A673 (cell line): Measurements from ENCODE around the gene ZSWIM3. TPM values are rescaled to one million over a fixed set of nuclear protein-coding genes. Genes with fewer than 3 reads are reported as not detected.

ENCODE experiments used
- BruUV-seq: library from RNA; stranded (reverse); fragments of 400-500 nt; replicated peaks from 2 replicates; lab custom pipeline; 2021; lab: Mats Ljungman, UMichigan
- CTCF ChIA-PET: fragments of 300-600 bp; sonication (Branson Sonifier 250); formaldehyde crosslinking; loops from one replicate; lab custom pipeline; 2022; ENCODE audit warnings: antibody characterized with exemption; lab: Charles Lee
- POLR2A ChIA-PET: fragments of 300-600 bp; sonication (Branson Sonifier 250); formaldehyde crosslinking; loops from one replicate; lab custom pipeline; 2022; ENCODE audit warnings: antibody characterized with exemption; ENCODE audit not compliant: low non-redundant PET; lab: Charles Lee
- DNase-seq: peaks from one replicate; pipeline ENCODE4 v3.0.0-alpha.2; 2015; ENCODE audit warnings: low spot score
- H3K27ac ChIP-seq: fragments of 200-600 bp; sonication (generic); 2 replicates; pipeline ENCODE4 v1.5.1; 2016; ENCODE audit warnings: mixed run types, low read depth, mild to moderate bottlenecking, mixed read lengths, antibody characterized with exemption, low read length; ENCODE audit not compliant: poor library complexity, severe bottlenecking
- H3K27me3 ChIP-seq: fragments of 200-600 bp; sonication (generic); replicated peaks from 2 replicates; pipeline ENCODE4 v1.6.1; 2017; ENCODE audit warnings: mixed run types, low read depth, mild to moderate bottlenecking, mixed read lengths, antibody characterized with exemption, low read length; ENCODE audit not compliant: insufficient read depth, poor library complexity
- H3K36me3 ChIP-seq: fragments of 200-600 bp; sonication (generic); 2 replicates; pipeline ENCODE4 v1.6.1; 2016; ENCODE audit warnings: mixed run types, mild to moderate bottlenecking, mixed read lengths, antibody characterized with exemption, low read length; ENCODE audit not compliant: insufficient read depth, poor library complexity, severe bottlenecking
- H3K4me1 ChIP-seq: fragments of 200-600 bp; sonication (generic); 2 replicates; pipeline ENCODE4 v1.6.1; 2017; ENCODE audit warnings: mixed run types, mild to moderate bottlenecking, mixed read lengths, antibody characterized with exemption, low read length; ENCODE audit not compliant: insufficient read depth, poor library complexity, severe bottlenecking
- H3K4me3 ChIP-seq: fragments of 200-600 bp; sonication (generic); 2 replicates; pipeline ENCODE4 v1.5.1; 2016; ENCODE audit warnings: low read depth, mixed run types, mild to moderate bottlenecking, mixed read lengths, low read length; ENCODE audit not compliant: poor library complexity, severe bottlenecking
- H3K9me3 ChIP-seq: fragments of 200-600 bp; sonication (generic); 2 replicates; pipeline ENCODE4 v1.6.1; 2016; ENCODE audit warnings: mixed run types, low read depth, mild to moderate bottlenecking, mixed read lengths, antibody characterized with exemption, low read length; ENCODE audit not compliant: poor library complexity, severe bottlenecking
- EZH2 ChIP-seq: fragments of 200-600 bp; sonication (generic); IDR thresholded peaks from 2 replicates; pipeline ENCODE4 v1.6.1; 2017; ENCODE audit warnings: borderline replicate concordance, low read depth, mild to moderate bottlenecking, mixed read lengths, antibody characterized with exemption, low read length; ENCODE audit not compliant: poor library complexity, severe bottlenecking
- intact Hi-C: fragments of 100-400 bp; cut with micrococcal nuclease; formaldehyde crosslinking; loops from one replicate; pipeline ENCODE4 v1.10.0; 2022; ENCODE audit not compliant: unreplicated experiment
- total RNA-seq: library from RNA; stranded (reverse); gene quantifications from 2 replicates; pipeline ENCODE4 v1.2.3, GENCODE V29; 2021
- TF ChIP-seq, protein P1 (sequence below): fragments of 300-800, 200-600 bp; sonication (generic); conservative IDR thresholded peaks from 2 replicates; pipeline ENCODE4 v1.5.1; 2017; ENCODE audit warnings: low read depth, mild to moderate bottlenecking, antibody characterized with exemption, low read length, moderate library complexity, mixed read lengths

The ZSWIM3 gene
- total RNA-seq, 1 experiment from 2014 or later: 2.6 TPM

- Histone ChIP-seq H3K4me3 (no peak overlapping the region), H3K9me3 (no peaks in the 10 kb centered on the region), H3K27me3 (no peaks in the 10 kb centered on the region), H3K4me1 (no peaks in the 10 kb centered on the region), H3K36me3 (no peaks in the 10 kb centered on the region), H3K27ac (no peak overlapping the region)
- DNase-seq: no peak
- ChIA-PET CTCF (no interaction called here), POLR2A (interaction anchor here (0.6 kb wide), 1 partner anchor 34 kb away, joined by 15 read pairs; no protein-coding TSS in a partner anchor)
- intact Hi-C loops: no loop called here
- BruUV-seq: no TSS peak
- TF ChIP-seq EZH2: no peak
- TF ChIP-seq, protein P1, sequence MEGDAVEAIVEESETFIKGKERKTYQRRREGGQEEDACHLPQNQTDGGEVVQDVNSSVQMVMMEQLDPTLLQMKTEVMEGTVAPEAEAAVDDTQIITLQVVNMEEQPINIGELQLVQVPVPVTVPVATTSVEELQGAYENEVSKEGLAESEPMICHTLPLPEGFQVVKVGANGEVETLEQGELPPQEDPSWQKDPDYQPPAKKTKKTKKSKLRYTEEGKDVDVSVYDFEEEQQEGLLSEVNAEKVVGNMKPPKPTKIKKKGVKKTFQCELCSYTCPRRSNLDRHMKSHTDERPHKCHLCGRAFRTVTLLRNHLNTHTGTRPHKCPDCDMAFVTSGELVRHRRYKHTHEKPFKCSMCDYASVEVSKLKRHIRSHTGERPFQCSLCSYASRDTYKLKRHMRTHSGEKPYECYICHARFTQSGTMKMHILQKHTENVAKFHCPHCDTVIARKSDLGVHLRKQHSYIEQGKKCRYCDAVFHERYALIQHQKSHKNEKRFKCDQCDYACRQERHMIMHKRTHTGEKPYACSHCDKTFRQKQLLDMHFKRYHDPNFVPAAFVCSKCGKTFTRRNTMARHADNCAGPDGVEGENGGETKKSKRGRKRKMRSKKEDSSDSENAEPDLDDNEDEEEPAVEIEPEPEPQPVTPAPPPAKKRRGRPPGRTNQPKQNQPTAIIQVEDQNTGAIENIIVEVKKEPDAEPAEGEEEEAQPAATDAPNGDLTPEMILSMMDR: no peak
Observed at GRCh38 chr20:45927071-45927878, 69.9 kb downstream of the ZSWIM3 start.

Other genes starting within 250 kb of the ZSWIM3 start
- gene WFDC10A, start 227.9 kb upstream of the ZSWIM3 start, total RNA-seq: not detected in 2 replicates
- not detected in 2 replicates for gene WFDC9, start 226.3 kb upstream of the ZSWIM3 start, total RNA-seq
- gene WFDC11, start 187.4 kb upstream of the ZSWIM3 start, total RNA-seq: not detected in 2 replicates
- not detected in 2 replicates for gene WFDC13, start 155.6 kb upstream of the ZSWIM3 start, total RNA-seq
- gene WFDC10B, start 152.6 kb upstream of the ZSWIM3 start, total RNA-seq: not detected in 2 replicates
- not detected in 2 replicates for gene SPINT4, start 135.3 kb upstream of the ZSWIM3 start, total RNA-seq
- gene WFDC3, start 65.7 kb upstream of the ZSWIM3 start, total RNA-seq: 0.63 TPM in 1 of 2 replicates, not detected in the other
- gene DNTTIP1, start 65.7 kb upstream of the ZSWIM3 start, total RNA-seq: 44.6 and 45.9 TPM in 2 replicates
- 241 and 249 TPM in 2 replicates for gene UBE2C, start 45.0 kb upstream of the ZSWIM3 start, total RNA-seq
- not detected in 2 replicates for gene TNNC2, start 30.3 kb upstream of the ZSWIM3 start, total RNA-seq
- gene SNX21, start 23.8 kb upstream of the ZSWIM3 start, total RNA-seq: 3.1 and 7.3 TPM in 2 replicates
- gene ACOT8, start 222 bp upstream of the ZSWIM3 start, total RNA-seq: 16.9 and 19.8 TPM in 2 replicates
- 13.2 and 14.3 TPM in 2 replicates for gene ZSWIM1, start 23.6 kb downstream of the ZSWIM3 start, total RNA-seq
- 1.9 and 2.0 TPM in 2 replicates for gene SPATA25, start 30.0 kb downstream of the ZSWIM3 start, total RNA-seq
- gene NEURL2, start 33.6 kb downstream of the ZSWIM3 start, total RNA-seq: 3.2 and 3.3 TPM in 2 replicates
- 76.7 and 83.5 TPM in 2 replicates for gene CTSA, start 33.7 kb downstream of the ZSWIM3 start, total RNA-seq
- gene PLTP, start 54.5 kb downstream of the ZSWIM3 start, total RNA-seq: 58.3 and 62.8 TPM in 2 replicates
- 47.5 and 55.8 TPM in 2 replicates for gene PCIF1, start 77.1 kb downstream of the ZSWIM3 start, total RNA-seq
- gene ZNF335, start 114.6 kb downstream of the ZSWIM3 start, total RNA-seq: 31.9 and 32.9 TPM in 2 replicates
- gene MMP9, start 151.3 kb downstream of the ZSWIM3 start, total RNA-seq: 2.4 and 2.8 TPM in 2 replicates
- 20.0 and 20.9 TPM in 2 replicates for gene SLC12A5, start 171.6 kb downstream of the ZSWIM3 start, total RNA-seq
- 44.1 and 55.4 TPM in 2 replicates for gene NCOA5, start 232.3 kb downstream of the ZSWIM3 start, total RNA-seq